Esophagus muscularis mucosa (tissue), 4 donors: Measurements from ENCODE around the gene HOTAIR. TPM values are rescaled to one million over a fixed set of nuclear protein-coding genes. Genes with fewer than 3 reads are reported as not detected.

ENCODE experiments used
- DNase-seq: peaks from one replicate; pipeline ENCODE4 v3.0.0-alpha.2; 2017; ENCODE audit errors: extremely low spot score
- H3K27ac ChIP-seq, 4 donors: fragments of 200-600 bp; sonication (generic); replicated peaks in 1 of 4; 1 replicate in 3 of 4; 2 replicates in 1 of 4; pipeline ENCODE4 v1.5.1; 2016 to 2019; ENCODE audit warnings: mild to moderate bottlenecking in 1 of 4
- H3K27me3 ChIP-seq, 4 donors: fragments of 200-600 bp; sonication (generic); one replicate each; pipeline versions ENCODE4 v1.5.1 to v1.6.0; 2016 to 2019
- H3K36me3 ChIP-seq, 4 donors: fragments of 200-600 bp; sonication (generic); one replicate each; pipeline ENCODE4 v1.5.1; 2016 to 2019
- H3K4me1 ChIP-seq, 4 donors: fragments of 200-600 bp; sonication (generic); one replicate each; pipeline ENCODE4 v1.5.1; 2016 to 2019
- H3K4me3 ChIP-seq, 4 donors: fragments of 200-600 bp; sonication (generic); 1 replicate in 2 of 4; 2 replicates in 2 of 4; pipeline ENCODE4 v1.5.1; 2016 to 2019; ENCODE audit warnings: mild to moderate bottlenecking in 4 of 4, moderate library complexity in 1 of 4
- H3K9me3 ChIP-seq, 4 donors: fragments of 200-600 bp; sonication (generic); 1 replicate in 3 of 4; 2 replicates in 1 of 4; pipeline ENCODE4 v1.5.1; 2016 to 2019
- CTCF ChIP-seq, 3 experiments: fragments of 200-600 bp in 2 of 3; fragments of 450-650 bp in 1 of 3; sonication (generic) in 2 of 3; IDR thresholded peaks; one replicate each; pipeline ENCODE4 v1.5.1; 2017 to 2019; ENCODE audit warnings: antibody characterized with exemption in 3 of 3, mild to moderate bottlenecking in 2 of 3, moderate library complexity in 1 of 3
- EP300 ChIP-seq: sonication (generic); formaldehyde crosslinking; IDR thresholded peaks from one replicate; pipeline ENCODE4 v1.6.1; 2017; ENCODE audit warnings: antibody characterized with exemption
- POLR2A ChIP-seq: fragments of 450-650 bp; IDR thresholded peaks from one replicate; pipeline ENCODE4 v1.6.1; 2017; ENCODE audit warnings: antibody characterized with exemption, moderate library complexity, mild to moderate bottlenecking, low read depth
- POLR2AphosphoS5 ChIP-seq, 2 donors: sonication (generic); formaldehyde crosslinking; IDR thresholded peaks; one replicate each; pipeline ENCODE4 v1.6.1; 2017; ENCODE audit warnings: antibody characterized with exemption in 2 of 2
- WGBS: methylation state at CpG from one replicate; pipeline ENCODE4 v1.1.5; 2018; 5-methylcytosine and 5-hydroxymethylcytosine counted together
- intact Hi-C: fragments of 100-400 bp; cut with DNase I; formaldehyde crosslinking; loops from one replicate; pipeline ENCODE4 v1.15.1; 2023
- total RNA-seq, 4 donors: library from RNA; depleted of rRNA; stranded (reverse); fragments of >200 nt; gene quantifications; one replicate each; pipeline versions ENCODE4 v1.1.0 to v1.2.1, GENCODE V29; 2016

HOTAIR gene
- total RNA-seq, 4 donors from 2014 or later, result not detected

- intact Hi-C loops, result no loop called here
- WGBS, result 8% methylated on average over 19 of the region's 19 CpGs
- H3K36me3 ChIP-seq, result no peaks in the 10 kb centered on the region
- H3K4me1 ChIP-seq, result peaks cover 7 to 48% (median 31%) of the 10 kb centered on the region in 4 donors
- peaks cover 10 to 100% (median 98%) of the 10 kb centered on the region in 4 donors for H3K27me3 ChIP-seq
- TF ChIP-seq EP300, result no peak
- TF ChIP-seq CTCF (IDR thresholded peaks at IDR 0.05), result no peak
- no peak for TF ChIP-seq POLR2AphosphoS5 (IDR thresholded peaks at IDR 0.05)
- TF ChIP-seq POLR2A, result no peak
- DNase-seq, result no peak
- H3K9me3 ChIP-seq, result no peaks in the 10 kb centered on the region
- H3K27ac ChIP-seq, result no peak overlapping the region
- H3K4me3 ChIP-seq, result no peak overlapping the region
These were observed 20.7 kb downstream of the HOTAIR start for GRCh38 chr12:53953831-53954693.

- Histone ChIP-seq H3K4me1 (peaks cover 7 to 48% (median 31%) of the 10 kb centered on the region in 4 donors), H3K27ac (no peak overlapping the region), H3K4me3 (no peak overlapping the region), H3K36me3 (no peaks in the 10 kb centered on the region), H3K9me3 (no peaks in the 10 kb centered on the region), H3K27me3 (peaks cover 10 to 100% (median 93%) of the 10 kb centered on the region in 4 donors)
- 10% methylated on average over 24 of the region's 38 CpGs for WGBS
- intact Hi-C loops, result no loop called here
- TF ChIP-seq POLR2A (no peak), POLR2AphosphoS5 (IDR thresholded peaks at IDR 0.05) (no peak), EP300 (no peak), CTCF (IDR thresholded peaks at IDR 0.05) (no peak)
- DNase-seq, result no peak
These were observed 21.7 kb downstream of the HOTAIR start for GRCh38 chr12:53952871-53953734.

GRCh38 chr12:53952335-53952694, 22.4 kb downstream of the HOTAIR start:
- peaks cover 7 to 48% (median 31%) of the 10 kb centered on the region in 4 donors for H3K4me1 ChIP-seq
- peaks cover 10 to 100% (median 90%) of the 10 kb centered on the region in 4 donors for H3K27me3 ChIP-seq
- WGBS, result 10% methylated on average over 13 of the region's 13 CpGs
- TF ChIP-seq CTCF (IDR thresholded peaks at IDR 0.05) (no peak), POLR2A (no peak), EP300 (no peak), POLR2AphosphoS5 (IDR thresholded peaks at IDR 0.05) (no peak)
- H3K36me3 ChIP-seq, result no peaks in the 10 kb centered on the region
- no peak for DNase-seq
- H3K9me3 ChIP-seq, result no peaks in the 10 kb centered on the region
- intact Hi-C loops, result no loop called here
- no peak overlapping the region for H3K4me3 ChIP-seq
- H3K27ac ChIP-seq, result no peak overlapping the region

- Histone ChIP-seq H3K9me3 (no peaks in the 10 kb centered on the region), H3K4me3 (no peak overlapping the region), H3K27me3 (peaks cover 10 to 100% (median 86%) of the 10 kb centered on the region in 4 donors), H3K36me3 (no peaks in the 10 kb centered on the region), H3K4me1 (peaks cover 7 to 48% (median 31%) of the 10 kb centered on the region in 4 donors), H3K27ac (no peak overlapping the region)
- TF ChIP-seq CTCF (IDR thresholded peaks at IDR 0.05) (no peak), POLR2A (no peak), POLR2AphosphoS5 (IDR thresholded peaks at IDR 0.05) (no peak), EP300 (no peak)
- DNase-seq, result no peak
- 4% methylated on average over 29 of the region's 47 CpGs for WGBS
- intact Hi-C loops, result no loop called here
These were observed 23.0 kb downstream of the HOTAIR start for GRCh38 chr12:53951577-53952334.
